HG02623 (cell line): ENCODE data around the gene CSKMT.
"Not testable (repeated sequence)": the region's sequence is repeated elsewhere in the genome, so short reads cannot be mapped to it uniquely, and the experiment has no call there.

Experiments
- ATAC-seq: cut with Tn5 transposase; IDR thresholded peaks from one replicate; pipeline ENCODE4 v1.9.1; 2021; ENCODE audit warnings: moderate library complexity; ENCODE audit not compliant: unreplicated experiment

Gene CSKMT

GRCh38 chr11:62687508-62688396 lies 22.6 kb downstream of the CSKMT start:
- ATAC-seq = no peak

- ATAC-seq = no peak
Observed at GRCh38 chr11:62688491-62688890, 23.4 kb downstream of the CSKMT start.

- no peak for ATAC-seq
Observed at GRCh38 chr11:62689421-62690183, 24.5 kb downstream of the CSKMT start, which contains the start of gene LRRN4CL. Gene LRRN4CL (minus strand): TSS chr11:62689530. CDS start chr11:62688508, 1,022 bp downstream.

GRCh38 chr11:62693624-62694023 lies 28.5 kb downstream of the CSKMT start:
- ATAC-seq = not testable (repeated sequence)

- ATAC-seq = no peak
Observed at GRCh38 chr11:62694455-62695167, 29.5 kb downstream of the CSKMT start.

GRCh38 chr11:62702246-62702645 lies 37.1 kb downstream of the CSKMT start:
- ATAC-seq = no peak

- ATAC-seq = not testable (repeated sequence)
Observed at GRCh38 chr11:62703921-62704320, 38.8 kb downstream of the CSKMT start.

- ATAC-seq = no peak
Observed at GRCh38 chr11:62705413-62705812, 40.3 kb downstream of the CSKMT start.

- ATAC-seq = peak; percentile 59
Observed at GRCh38 chr11:62705880-62706849, 41.1 kb downstream of the CSKMT start.

GRCh38 chr11:62706850-62707247 lies 41.7 kb downstream of the CSKMT start:
- no peak for ATAC-seq

GRCh38 chr11:62707277-62707861 lies 42.3 kb downstream of the CSKMT start, which contains the start of the genes BSCL2 and GNG3:
Gene BSCL2 (minus strand): TSS chr11:62707424. CDS start chr11:62707195, 229 bp downstream.
Gene GNG3 (plus strand): TSS chr11:62707676. CDS start chr11:62708296, 620 bp downstream.
- no peak for ATAC-seq

GRCh38 chr11:62708392-62708791 lies 43.3 kb downstream of the CSKMT start:
- no peak for ATAC-seq

GRCh38 chr11:62708793-62709192 lies 43.7 kb downstream of the CSKMT start:
- no peak for ATAC-seq

GRCh38 chr11:62709247-62710000 lies 44.3 kb downstream of the CSKMT start:
- ATAC-seq = peak; percentile 61

- no peak for ATAC-seq
Observed at GRCh38 chr11:62710001-62710345, 44.9 kb downstream of the CSKMT start.

GRCh38 chr11:62712276-62712812 lies 47.2 kb downstream of the CSKMT start:
- ATAC-seq = no peak

GRCh38 chr11:62712861-62713260 lies 47.7 kb downstream of the CSKMT start:
- no peak for ATAC-seq

- no peak for ATAC-seq
Observed at GRCh38 chr11:62713343-62713742, 48.2 kb downstream of the CSKMT start.
